ENCODE data around the gene BRMS1. TPM values are rescaled to one million over a fixed set of nuclear protein-coding genes. Genes with fewer than 3 reads are reported as not detected.
"Not testable (repeated sequence)": the region's sequence is repeated elsewhere in the genome, so short reads cannot be mapped to it uniquely, and the experiment has no call there.

Gene BRMS1
- total RNA-seq, 2 donors from 2014 or later = 21.6 to 41.7 TPM

GRCh38 chr11:66367561-66368312, 22.8 kb upstream of the BRMS1 start:
- H3K36me3 Mint-ChIP-seq (ENCODE audit: low read depth) = no peaks in the 10 kb centered on the region
- H3K4me3 Mint-ChIP-seq = no peak overlapping the region
- H3K27me3 Mint-ChIP-seq = no peaks in the 10 kb centered on the region
- no peaks in the 10 kb centered on the region for H3K9me3 Mint-ChIP-seq
- H3K27ac Mint-ChIP-seq = no peak overlapping the region
- ATAC-seq (replicated peaks) = no peak
- H3K4me1 Mint-ChIP-seq = no peaks in the 10 kb centered on the region

GRCh38 chr11:66366844-66367477, 22.1 kb upstream of the BRMS1 start:
- no peak overlapping the region for H3K4me3 Mint-ChIP-seq
- no peaks in the 10 kb centered on the region for H3K27me3 Mint-ChIP-seq
- H3K9me3 Mint-ChIP-seq = no peaks in the 10 kb centered on the region
- no peak overlapping the region for H3K27ac Mint-ChIP-seq
- no peaks in the 10 kb centered on the region for H3K4me1 Mint-ChIP-seq
- H3K36me3 Mint-ChIP-seq (ENCODE audit: low read depth) = no peaks in the 10 kb centered on the region
- ATAC-seq (replicated peaks) = no peak

GRCh38 chr11:66365711-66366619, 21.1 kb upstream of the BRMS1 start:
- Mint-ChIP-seq H3K4me1 (no peaks in the 10 kb centered on the region), H3K27ac (no peak overlapping the region), H3K4me3 (no peak overlapping the region), H3K9me3 (no peaks in the 10 kb centered on the region), H3K36me3 (ENCODE audit: low read depth) (no peaks in the 10 kb centered on the region), H3K27me3 (no peaks in the 10 kb centered on the region)
- no peak for ATAC-seq (replicated peaks)

DNA sequence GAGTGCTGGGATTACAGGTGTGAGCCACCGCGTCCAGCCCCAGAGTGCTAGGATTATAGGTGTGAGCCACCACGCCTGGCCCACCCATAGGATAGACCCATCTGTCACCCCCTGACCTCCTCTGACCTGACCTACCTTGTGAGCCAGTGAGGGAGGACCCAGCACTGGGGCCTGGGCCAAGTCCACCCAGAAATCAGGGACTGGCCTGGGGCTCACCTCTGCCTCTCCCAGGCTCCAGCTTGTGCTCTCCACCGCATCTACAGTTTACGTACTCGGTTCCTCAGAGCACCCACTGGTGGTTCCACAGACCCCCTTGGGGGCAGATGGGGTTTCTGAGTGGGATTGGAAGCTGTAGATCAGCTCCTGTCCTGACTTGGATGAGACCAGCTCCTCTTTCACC, 20.3 kb upstream of the BRMS1 start:
- Mint-ChIP-seq H3K9me3 (no peaks in the 10 kb centered on the region), H3K36me3 (ENCODE audit: low read depth) (no peaks in the 10 kb centered on the region), H3K4me1 (no peaks in the 10 kb centered on the region), H3K4me3 (no peak overlapping the region), H3K27me3 (no peaks in the 10 kb centered on the region), H3K27ac (no peak overlapping the region)
- ATAC-seq (replicated peaks) = no peak

DNA sequence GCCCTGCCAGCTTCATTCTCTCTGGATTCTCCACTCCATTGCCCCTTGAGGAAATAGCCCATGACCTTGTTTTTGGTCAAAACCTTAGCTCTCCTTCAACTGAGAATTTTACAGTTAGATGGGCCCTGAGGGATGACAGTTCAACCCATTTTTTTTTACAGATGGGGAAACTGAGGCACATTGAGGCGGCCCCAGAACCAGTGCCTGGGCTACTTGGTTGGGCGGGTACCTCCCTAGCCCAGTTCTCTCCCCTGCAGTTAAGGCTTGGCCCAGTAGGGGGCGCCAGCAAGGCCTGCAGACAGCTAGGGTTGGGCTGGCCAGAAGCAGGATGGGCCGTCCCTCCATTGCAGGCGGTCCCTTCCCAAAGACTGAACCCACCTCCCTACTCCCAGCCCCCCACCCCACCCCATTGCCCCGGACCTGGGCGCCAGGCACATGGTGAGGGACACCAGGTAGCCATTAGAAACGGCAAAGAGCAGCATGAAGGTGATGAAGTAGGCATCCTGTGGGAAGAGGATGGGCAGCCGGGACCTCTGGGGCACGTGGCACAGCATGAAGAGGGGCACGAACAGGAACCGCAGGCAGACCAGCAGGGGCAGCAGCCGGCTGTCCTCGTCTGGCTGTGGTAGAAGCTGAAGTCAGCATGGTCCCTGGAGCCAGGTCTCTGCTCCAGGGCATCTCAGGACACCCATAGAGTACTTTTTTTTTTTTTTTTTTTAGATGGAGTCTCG, 19.1 kb upstream of the BRMS1 start:
- Mint-ChIP-seq H3K4me3 (no peak overlapping the region), H3K27me3 (no peaks in the 10 kb centered on the region), H3K36me3 (ENCODE audit: low read depth) (no peaks in the 10 kb centered on the region), H3K4me1 (no peaks in the 10 kb centered on the region), H3K9me3 (no peaks in the 10 kb centered on the region), H3K27ac (no peak overlapping the region)
- peak; percentile 76 for ATAC-seq (replicated peaks)

DNA sequence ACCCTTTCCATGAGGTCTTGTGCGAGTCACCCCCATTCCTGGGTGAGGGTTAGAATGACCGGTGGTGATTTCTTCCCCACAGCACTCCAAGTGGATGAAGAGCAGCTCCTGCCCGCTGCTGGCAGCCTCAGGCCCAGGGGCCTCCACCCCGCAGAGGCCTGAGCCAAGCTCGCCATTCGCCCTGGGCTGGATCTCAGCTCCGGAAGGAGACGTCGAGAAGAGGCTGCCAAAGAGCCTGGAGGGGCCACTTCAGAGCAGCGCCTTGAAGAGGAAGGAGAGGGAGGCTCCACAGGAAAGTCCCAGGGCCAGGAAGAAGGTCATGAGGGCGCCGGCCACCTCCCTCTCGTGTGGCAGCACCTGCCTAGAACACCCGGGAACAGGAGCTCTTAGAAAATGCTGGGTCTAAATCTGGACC, 18.3 kb upstream of the BRMS1 start:
- H3K27me3 Mint-ChIP-seq = no peaks in the 10 kb centered on the region
- no peak overlapping the region for H3K4me3 Mint-ChIP-seq
- H3K36me3 Mint-ChIP-seq (ENCODE audit: low read depth) = no peaks in the 10 kb centered on the region
- ATAC-seq (replicated peaks) = no peak
- no peaks in the 10 kb centered on the region for H3K9me3 Mint-ChIP-seq
- no peak overlapping the region for H3K27ac Mint-ChIP-seq
- H3K4me1 Mint-ChIP-seq = no peaks in the 10 kb centered on the region

- Mint-ChIP-seq H3K9me3 (no peaks in the 10 kb centered on the region), H3K4me1 (no peaks in the 10 kb centered on the region), H3K27ac (no peak overlapping the region), H3K27me3 (no peaks in the 10 kb centered on the region), H3K36me3 (ENCODE audit: low read depth) (no peaks in the 10 kb centered on the region), H3K4me3 (no peak overlapping the region)
- no peak for ATAC-seq (replicated peaks)
These were observed 17.7 kb upstream of the BRMS1 start for GRCh38 chr11:66362481-66363147.

GRCh38 chr11:66361502-66361941, 16.6 kb upstream of the BRMS1 start:
- peak overlapping the region; percentile 3 for H3K27ac Mint-ChIP-seq
- no peaks in the 10 kb centered on the region for H3K36me3 Mint-ChIP-seq (ENCODE audit: low read depth)
- no peaks in the 10 kb centered on the region for H3K4me1 Mint-ChIP-seq
- ATAC-seq (replicated peaks) = no peak
- no peaks in the 10 kb centered on the region for H3K9me3 Mint-ChIP-seq
- H3K27me3 Mint-ChIP-seq = no peaks in the 10 kb centered on the region
- no peak overlapping the region for H3K4me3 Mint-ChIP-seq

- H3K27ac Mint-ChIP-seq = no peak overlapping the region
- H3K9me3 Mint-ChIP-seq = no peaks in the 10 kb centered on the region
- no peak for ATAC-seq (replicated peaks)
- no peaks in the 10 kb centered on the region for H3K36me3 Mint-ChIP-seq (ENCODE audit: low read depth)
- H3K4me1 Mint-ChIP-seq = no peaks in the 10 kb centered on the region
- H3K4me3 Mint-ChIP-seq = no peak overlapping the region
- no peaks in the 10 kb centered on the region for H3K27me3 Mint-ChIP-seq
These were observed 15.6 kb upstream of the BRMS1 start for GRCh38 chr11:66360406-66361073.

- Mint-ChIP-seq H3K9me3 (no peaks in the 10 kb centered on the region), H3K4me3 (no peak overlapping the region), H3K27me3 (no peaks in the 10 kb centered on the region), H3K4me1 (no peaks in the 10 kb centered on the region), H3K36me3 (ENCODE audit: low read depth) (no peaks in the 10 kb centered on the region), H3K27ac (no peak overlapping the region)
- no peak for ATAC-seq (replicated peaks)
These were observed 14.8 kb upstream of the BRMS1 start for GRCh38 chr11:66359662-66360087.

GRCh38 chr11:66350560-66351235, 5.8 kb upstream of the BRMS1 start:
- not testable (repeated sequence) for H3K4me1 Mint-ChIP-seq; H3K27me3 Mint-ChIP-seq; ATAC-seq (replicated peaks); H3K9me3 Mint-ChIP-seq; H3K27ac Mint-ChIP-seq; H3K4me3 Mint-ChIP-seq
- peaks cover 20% of the 10 kb centered on the region for H3K36me3 Mint-ChIP-seq (ENCODE audit: low read depth)

DNA sequence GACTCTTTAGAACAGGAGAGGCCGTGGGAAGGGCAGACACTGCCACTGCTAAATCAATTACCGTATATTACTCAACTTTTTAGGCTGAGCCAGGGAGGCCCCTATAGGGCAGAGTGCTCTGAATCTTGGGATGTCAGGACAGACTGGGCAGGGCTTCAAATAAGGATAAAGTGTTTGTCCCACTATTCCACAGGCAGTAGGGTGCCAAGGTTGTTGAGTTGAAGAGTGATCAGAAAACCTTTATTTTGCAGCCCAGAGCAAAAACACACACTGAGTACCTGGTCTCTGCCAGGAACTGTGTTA, 4.1 kb upstream of the BRMS1 start:
- Mint-ChIP-seq H3K27ac (peak overlapping the region; percentile 62), H3K36me3 (ENCODE audit: low read depth) (peaks cover 22% of the 10 kb centered on the region), H3K27me3 (no peaks in the 10 kb centered on the region), H3K4me1 (peaks cover 6% of the 10 kb centered on the region), H3K9me3 (no peaks in the 10 kb centered on the region), H3K4me3 (peak overlapping the region; percentile 95)
- no peak for ATAC-seq (replicated peaks)

Data from activated T-helper 17 cell treated with anti-CD3 and anti-CD28 coated beads, Interleukin-2, amount 50 U/mL, for 72 hours (primary cell).